HG03095 (cell line): ENCODE results near the gene PKP1.

Experiments
- ATAC-seq: cut with Tn5 transposase; IDR thresholded peaks from one replicate; pipeline ENCODE4 v1.9.1; 2021; ENCODE audit warnings: moderate library complexity; ENCODE audit not compliant: unreplicated experiment

PKP1 gene

GRCh38 chr1:201277441-201277840, 5.9 kb upstream of the PKP1 start:
- no peak for ATAC-seq

DNA sequence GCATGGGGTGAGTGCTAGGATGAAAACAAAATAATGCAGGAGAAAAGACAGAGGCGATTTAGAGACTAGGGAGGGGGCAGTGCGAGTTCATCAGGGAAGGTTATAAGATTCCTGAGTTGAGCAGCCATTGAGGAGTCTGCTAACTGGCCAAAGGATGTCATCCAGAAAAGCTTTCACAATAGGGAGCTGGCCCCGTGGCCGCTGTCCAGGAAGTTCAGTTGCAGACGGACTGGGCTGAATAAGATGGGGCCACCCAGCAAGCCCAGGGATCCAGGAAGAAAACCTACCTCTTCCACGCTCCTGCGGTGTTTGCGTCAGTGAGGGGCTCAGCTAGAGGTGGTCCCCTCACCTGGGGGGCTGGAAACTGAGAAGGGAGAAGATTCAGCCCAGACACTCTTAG, 4.0 kb upstream of the PKP1 start:
- no peak for ATAC-seq

- ATAC-seq = no peak
These were observed 2.4 kb upstream of the PKP1 start for GRCh38 chr1:201280884-201281283.

- ATAC-seq = no peak
These were observed 1.7 kb upstream of the PKP1 start for GRCh38 chr1:201281573-201281972.

DNA sequence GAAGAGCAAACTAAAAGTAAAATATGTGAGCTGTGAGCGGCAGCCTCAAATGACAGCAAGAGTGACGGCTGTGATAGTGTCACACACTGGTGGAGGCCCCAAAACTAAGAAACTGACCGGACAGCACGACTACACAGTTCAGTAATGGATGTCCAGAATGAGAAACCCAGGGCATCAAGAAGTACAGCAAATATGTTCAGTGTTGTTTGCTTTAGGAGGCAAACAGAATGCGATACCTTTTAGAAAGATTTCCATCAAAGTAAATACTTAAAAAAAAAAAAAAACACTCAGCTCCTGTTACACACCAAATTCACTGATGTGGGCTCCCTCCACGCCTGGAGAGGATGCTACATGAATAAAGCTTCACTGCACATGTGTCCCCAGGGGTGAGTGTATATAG, 1.1 kb upstream of the PKP1 start:
- no peak for ATAC-seq

DNA sequence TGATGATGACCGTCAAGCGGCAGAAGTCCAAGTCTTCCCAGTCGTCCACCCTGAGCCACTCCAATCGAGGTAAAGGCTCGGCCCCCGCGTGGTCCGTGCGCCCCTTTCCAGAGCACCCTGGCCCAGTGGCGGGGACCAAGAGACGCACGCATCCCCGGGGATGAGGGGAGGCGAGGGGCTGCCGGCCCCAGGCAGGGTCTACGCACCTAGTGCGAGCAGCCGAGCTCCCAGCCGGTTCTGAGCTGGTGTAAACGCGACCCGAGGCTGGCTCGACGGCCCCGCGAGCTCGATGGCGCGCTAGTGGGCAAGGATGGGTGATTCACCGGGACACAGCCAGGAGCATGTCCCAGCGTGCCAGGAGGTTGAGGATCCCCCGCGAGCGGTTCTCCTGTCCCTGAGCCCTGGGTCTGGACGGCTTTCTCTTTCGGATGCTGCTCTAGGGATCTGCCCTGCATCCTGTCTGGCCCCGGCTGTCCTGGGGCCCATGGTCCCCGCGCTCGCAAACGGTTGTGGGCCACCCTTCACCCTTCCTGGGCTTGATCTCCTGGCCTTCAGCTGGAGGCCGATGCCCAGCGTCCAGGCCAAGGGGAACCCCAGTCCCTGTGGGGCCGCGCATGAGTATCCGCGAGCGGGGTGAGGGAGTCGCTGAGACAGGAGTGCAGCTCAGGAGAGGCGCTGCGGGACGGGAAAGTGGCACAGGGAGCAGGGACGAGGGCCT, 689 bp downstream of the PKP1 start:
- no peak for ATAC-seq

- no peak for ATAC-seq
These were observed 1.3 kb downstream of the PKP1 start for GRCh38 chr1:201284636-201285035.

DNA sequence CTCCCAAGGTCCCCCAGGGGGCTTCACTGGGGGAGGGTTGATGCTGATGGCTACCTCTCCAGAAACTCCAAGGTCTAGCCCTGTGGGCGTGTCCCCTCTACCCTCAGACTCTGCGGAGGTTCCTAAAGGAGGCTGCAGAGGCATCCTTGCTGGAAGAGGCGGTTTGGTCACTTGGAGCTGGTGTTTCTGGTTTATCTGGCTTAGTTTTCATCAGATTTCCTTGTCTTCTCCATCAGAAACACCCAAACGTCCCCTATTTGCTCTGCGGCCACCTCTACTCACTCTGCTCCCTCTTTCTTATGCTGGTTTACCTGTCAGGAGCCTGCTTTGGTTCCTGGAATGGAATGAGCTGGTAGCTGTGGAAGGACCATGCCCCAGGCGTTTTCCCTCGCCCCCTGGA, 2.5 kb downstream of the PKP1 start:
- no peak for ATAC-seq

DNA sequence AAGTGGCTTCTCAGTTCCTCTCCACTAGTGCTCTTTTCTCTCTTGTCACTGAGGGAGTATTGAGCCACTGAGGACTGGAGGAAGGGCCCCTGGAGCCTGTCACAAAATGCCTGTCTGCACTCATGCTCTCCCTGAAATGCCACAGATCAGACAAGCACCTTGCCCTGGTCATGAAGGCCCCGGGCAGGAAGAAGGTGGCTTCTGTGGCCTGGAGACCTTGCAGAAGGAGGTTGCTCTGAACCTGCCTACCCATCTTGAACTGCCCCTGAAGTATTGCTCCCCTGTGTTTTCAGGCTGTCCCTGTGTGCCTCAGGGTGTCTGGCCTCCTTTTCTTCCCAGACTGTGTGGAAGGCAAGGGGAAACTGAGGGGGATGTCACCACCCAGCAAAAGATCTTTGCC, 3.1 kb downstream of the PKP1 start:
- no peak for ATAC-seq

GRCh38 chr1:201288007-201288406, 4.7 kb downstream of the PKP1 start:
- ATAC-seq = no peak

GRCh38 chr1:201288765-201289164, 5.5 kb downstream of the PKP1 start:
- no peak for ATAC-seq

- no peak for ATAC-seq
These were observed 7.2 kb downstream of the PKP1 start for GRCh38 chr1:201290551-201290950.

DNA sequence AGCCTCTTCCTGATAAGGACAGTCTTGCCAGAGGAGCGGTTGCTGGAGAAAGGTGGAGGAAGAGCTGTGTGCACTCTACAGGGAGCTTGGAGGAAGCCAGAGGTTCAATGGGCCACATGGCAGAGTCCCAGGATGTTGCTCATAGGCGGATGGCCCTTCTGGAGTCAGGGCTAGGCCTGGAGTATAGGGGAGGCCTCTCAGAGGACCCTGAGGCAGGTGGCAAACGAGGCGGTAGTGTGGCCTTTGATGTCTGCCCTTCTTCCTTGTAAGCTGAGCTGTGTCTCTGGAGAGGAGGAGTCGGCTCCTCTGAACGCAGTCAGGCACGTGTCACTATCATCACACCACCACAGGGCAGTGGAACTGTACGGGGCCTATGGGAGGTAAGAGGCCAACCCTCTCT, 8.6 kb downstream of the PKP1 start:
- ATAC-seq = no peak

DNA sequence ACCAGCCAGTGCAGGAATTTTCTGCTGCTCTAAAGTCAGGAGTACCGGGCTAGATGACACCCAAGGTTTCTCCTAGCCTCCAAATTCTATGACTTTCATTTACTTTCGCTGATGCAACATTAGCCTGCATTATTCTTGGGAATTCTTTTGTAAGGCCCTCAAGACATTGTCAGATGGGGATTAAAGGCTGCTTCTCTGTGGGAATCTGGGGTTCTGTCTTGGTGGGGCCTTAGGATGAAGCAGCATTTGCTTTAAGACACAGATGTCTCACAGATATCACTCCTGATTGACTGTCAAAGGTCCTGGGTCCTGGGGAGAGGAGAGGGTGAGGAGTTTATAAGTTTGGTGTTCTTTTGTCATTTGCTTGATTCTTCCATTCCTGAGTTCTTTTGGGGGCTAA, 11.6 kb downstream of the PKP1 start:
- no peak for ATAC-seq

- no peak for ATAC-seq
These were observed 12.0 kb downstream of the PKP1 start for GRCh38 chr1:201295346-201295745.

GRCh38 chr1:201295861-201296260, 12.6 kb downstream of the PKP1 start:
- no peak for ATAC-seq

DNA sequence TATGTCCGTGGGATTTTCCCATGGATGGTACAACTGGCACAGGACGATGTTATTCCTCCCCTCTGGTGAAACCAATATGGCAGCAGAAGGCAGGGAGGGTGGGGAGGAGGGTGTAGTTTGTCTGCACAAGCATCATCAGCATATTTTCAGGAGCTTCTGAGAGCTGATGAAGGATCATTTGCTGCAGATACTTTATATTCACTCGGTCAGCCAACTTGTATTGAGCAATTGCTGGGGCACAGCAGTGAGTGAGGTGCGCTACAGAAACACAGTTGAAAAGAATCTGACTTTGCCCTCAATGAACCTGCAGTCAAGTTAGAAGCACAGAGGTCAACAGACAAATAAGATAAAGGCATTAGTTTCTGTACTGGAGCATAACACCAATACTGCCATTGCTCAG, 13.0 kb downstream of the PKP1 start:
- no peak for ATAC-seq

GRCh38 chr1:201298396-201299381, 15.4 kb downstream of the PKP1 start:
- no peak for ATAC-seq

DNA sequence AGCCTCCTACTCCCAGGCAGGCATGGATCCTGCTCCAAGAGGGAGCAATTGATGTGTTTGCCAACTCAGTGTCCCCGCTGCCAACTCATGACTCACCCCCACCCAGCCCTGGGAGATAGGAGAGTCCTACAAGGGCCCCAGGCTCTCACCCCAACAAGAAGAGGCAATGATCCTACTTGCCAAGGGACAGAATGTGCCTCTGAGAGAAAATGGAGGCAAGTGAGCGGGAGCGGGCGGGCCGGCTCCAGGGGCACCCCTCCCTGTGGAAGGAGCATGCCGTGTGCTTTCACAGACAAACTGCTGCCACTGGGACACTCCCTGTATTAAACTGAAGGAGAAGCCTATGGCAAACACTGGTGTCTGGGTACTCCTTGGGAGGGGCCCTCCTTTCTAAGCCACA, 16.7 kb downstream of the PKP1 start:
- no peak for ATAC-seq

DNA sequence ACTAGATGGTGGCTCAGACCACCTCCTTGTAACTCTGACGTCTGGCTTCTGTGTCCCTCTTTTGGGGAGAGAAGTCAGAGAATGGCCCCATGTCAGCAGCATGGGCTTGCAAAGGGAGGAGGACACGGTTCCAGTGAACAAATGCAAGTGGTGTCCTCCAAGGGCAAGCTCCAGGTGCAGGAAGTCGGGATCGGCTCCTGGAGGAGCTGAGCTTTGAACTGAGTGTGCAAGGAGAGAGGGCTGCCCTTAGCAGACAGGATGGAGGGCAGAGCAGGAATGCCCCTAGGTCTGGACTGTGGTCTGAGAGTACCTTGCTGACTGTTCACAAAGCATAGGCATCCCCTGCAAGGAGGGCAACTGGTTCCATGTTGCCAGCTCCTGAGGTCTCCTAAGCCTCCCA, 17.3 kb downstream of the PKP1 start:
- ATAC-seq = no peak

- ATAC-seq = no peak
These were observed 19.2 kb downstream of the PKP1 start for GRCh38 chr1:201302163-201303152.
